Left ventricle myocardium superior (tissue), 1 donor: ENCODE data around the gene WDR19. TPM values are rescaled to one million over a fixed set of nuclear protein-coding genes. Genes with fewer than 3 reads are reported as not detected.

Source experiments
- total RNA-seq: library from RNA; stranded (reverse); fragmentation: NEBNext Ultra II Directional; extraction: Animal tissue kit (Norgen Biotek cat#: 25700); gene quantifications from one replicate; pipeline ENCODE4 v1.2.1, GENCODE V29; 2021
- donor health status: DM: no; HTN: yes; CAD: no; lungs with severe emphysema.

Gene WDR19
- total RNA-seq, 1 donor from 2014 or later, result 5.1 TPM

Other genes starting within 250 kb of the WDR19 start
- not detected for gene TMEM156, start 150.1 kb upstream of the WDR19 start, total RNA-seq
- 13.5 TPM for gene KLHL5, start 120.3 kb upstream of the WDR19 start, total RNA-seq
- 23.3 TPM for gene RFC1, start 183.8 kb downstream of the WDR19 start, total RNA-seq
- 0.12 TPM for gene KLB, start 224.4 kb downstream of the WDR19 start, total RNA-seq